ENCODE data around the gene MFAP4.
A peak's percentile ranks its signal among the peaks of the same experiment; 100 is the strongest.

The MFAP4 gene

DNA sequence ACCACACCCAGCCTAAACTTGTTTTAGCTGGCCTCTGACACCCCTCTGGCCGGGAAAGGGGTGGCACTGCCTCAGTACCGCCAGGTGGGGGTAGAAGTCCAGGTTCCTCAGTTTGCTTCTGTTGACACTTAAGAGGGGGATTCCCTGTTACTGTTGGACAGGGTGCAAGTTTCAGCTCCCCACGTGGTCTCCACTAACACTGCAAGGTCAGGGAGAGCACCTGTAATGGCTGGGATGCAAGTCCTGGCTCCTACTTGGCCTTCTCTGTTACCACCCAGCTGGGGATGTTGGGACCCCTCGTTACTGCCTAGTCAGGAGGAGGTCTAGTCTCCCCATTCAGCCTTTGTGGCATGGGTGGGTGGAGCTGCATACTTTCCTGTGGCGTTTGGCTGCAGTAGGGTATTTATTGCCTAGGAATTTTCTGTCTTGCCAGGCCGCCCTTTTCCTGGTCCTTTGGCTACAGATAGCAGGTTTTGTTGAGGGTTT, 10.6 kb upstream of the MFAP4 start:
- DNase-seq (ENCODE audit: low read depth, low spot score) = no peak

DNA sequence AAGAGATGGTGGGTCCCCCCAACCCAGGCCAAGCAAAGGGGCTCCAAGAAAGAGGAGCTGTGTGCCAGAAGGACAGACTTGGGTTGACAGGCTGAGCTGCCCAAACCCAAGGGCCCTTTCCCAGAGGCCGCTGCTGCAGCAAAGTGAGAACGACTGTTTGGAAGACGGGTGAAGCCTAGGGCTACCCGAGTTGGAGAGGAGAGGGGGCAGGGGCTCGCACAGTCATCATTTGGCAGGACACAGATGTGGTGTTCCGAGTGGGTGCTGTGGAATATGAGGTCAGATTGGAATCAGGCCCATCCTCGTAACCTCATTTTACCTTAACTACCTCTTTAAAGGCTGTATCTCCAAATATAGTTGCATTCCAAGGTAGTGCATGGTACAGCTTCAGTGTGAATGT, 5.3 kb upstream of the MFAP4 start:
- in situ Hi-C loops (cut with HindIII; ENCODE audit: low sequenced_read_pairs) = no loop called here
- no peak for DNase-seq (ENCODE audit: low read depth, low spot score)
- TF ChIP-seq, protein P1, sequence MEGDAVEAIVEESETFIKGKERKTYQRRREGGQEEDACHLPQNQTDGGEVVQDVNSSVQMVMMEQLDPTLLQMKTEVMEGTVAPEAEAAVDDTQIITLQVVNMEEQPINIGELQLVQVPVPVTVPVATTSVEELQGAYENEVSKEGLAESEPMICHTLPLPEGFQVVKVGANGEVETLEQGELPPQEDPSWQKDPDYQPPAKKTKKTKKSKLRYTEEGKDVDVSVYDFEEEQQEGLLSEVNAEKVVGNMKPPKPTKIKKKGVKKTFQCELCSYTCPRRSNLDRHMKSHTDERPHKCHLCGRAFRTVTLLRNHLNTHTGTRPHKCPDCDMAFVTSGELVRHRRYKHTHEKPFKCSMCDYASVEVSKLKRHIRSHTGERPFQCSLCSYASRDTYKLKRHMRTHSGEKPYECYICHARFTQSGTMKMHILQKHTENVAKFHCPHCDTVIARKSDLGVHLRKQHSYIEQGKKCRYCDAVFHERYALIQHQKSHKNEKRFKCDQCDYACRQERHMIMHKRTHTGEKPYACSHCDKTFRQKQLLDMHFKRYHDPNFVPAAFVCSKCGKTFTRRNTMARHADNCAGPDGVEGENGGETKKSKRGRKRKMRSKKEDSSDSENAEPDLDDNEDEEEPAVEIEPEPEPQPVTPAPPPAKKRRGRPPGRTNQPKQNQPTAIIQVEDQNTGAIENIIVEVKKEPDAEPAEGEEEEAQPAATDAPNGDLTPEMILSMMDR (IDR thresholded peaks at IDR 0.05; ENCODE audit: low read depth, low read length) = no peak
- no peak overlapping the region for H3K4me3 ChIP-seq (ENCODE audit: low read depth, low read length)

More for the DNA sequence above, 10.6 kb upstream of the MFAP4 start:
- H3K4me3 ChIP-seq (ENCODE audit: low read depth, low read length) = no peak overlapping the region
- TF ChIP-seq, protein P1 (IDR thresholded peaks at IDR 0.05; ENCODE audit: low read depth, low read length) = no peak
- in situ Hi-C loops (cut with HindIII; ENCODE audit: low sequenced_read_pairs) = no loop called here

GRCh38 chr17:19391432-19391831, 4.4 kb upstream of the MFAP4 start:
- DNase-seq (ENCODE audit: low read depth, low spot score) = no peak
- TF ChIP-seq, protein P1 (IDR thresholded peaks at IDR 0.05; ENCODE audit: low read depth, low read length) = no peak
- in situ Hi-C loops (cut with HindIII; ENCODE audit: low sequenced_read_pairs) = no loop called here
- no peak overlapping the region for H3K4me3 ChIP-seq (ENCODE audit: low read depth, low read length)

GRCh38 chr17:19390951-19391350, 4.0 kb upstream of the MFAP4 start:
- DNase-seq (ENCODE audit: low read depth, low spot score) = no peak
- in situ Hi-C loops (cut with HindIII; ENCODE audit: low sequenced_read_pairs) = no loop called here
- no peak overlapping the region for H3K4me3 ChIP-seq (ENCODE audit: low read depth, low read length)
- TF ChIP-seq, protein P1 (IDR thresholded peaks at IDR 0.05; ENCODE audit: low read depth, low read length) = no peak

DNA sequence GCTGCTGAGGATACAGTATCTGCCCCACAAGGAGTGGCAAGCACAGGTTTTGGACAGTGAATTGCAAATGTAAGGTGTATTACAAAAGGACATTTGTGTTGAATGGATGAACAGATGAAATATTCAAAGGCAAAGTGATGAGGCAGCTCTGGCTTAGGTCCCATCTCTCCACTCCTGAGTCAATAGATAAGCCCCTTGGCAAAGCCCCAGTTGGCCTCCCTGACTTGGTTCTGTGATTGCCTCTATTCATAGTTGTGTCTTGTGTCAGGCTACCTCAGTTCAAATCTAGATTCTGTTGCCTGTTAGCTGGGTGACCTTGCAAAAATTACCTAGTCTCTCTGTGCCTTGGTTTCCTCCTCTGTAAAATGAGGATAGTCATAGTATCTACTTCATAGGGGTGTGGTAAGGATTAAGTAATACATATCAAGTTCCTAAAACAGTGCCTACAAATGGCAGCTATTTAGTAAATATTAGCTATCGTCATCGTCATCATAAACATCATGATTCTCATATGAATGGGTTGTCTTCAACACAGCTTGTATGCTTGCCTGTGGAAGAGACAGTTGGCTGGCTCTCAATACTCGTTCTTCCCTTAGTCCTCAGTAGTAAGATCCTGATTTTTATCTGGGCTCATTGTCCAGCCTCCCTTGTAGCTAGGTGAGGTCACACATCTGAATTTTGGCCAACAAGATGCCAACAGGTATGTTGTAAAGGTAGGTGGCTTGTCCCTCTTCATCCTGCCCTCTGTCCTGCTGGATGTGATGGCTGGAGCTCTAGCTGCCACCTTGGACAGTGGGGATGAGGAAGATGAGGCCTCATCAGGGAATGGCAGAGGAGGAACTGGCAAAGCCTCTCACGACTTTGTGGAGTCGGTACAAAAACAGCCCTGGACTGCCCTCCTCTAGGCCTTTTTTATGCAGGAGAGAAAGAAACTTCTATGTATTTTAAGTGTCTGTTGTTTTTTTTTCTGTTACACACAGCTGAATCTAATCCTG, 2.1 kb upstream of the MFAP4 start:
- in situ Hi-C loops (cut with HindIII; ENCODE audit: low sequenced_read_pairs) = no loop called here
- H3K4me3 ChIP-seq (ENCODE audit: low read depth, low read length) = no peak overlapping the region
- DNase-seq (ENCODE audit: low read depth, low spot score) = no peak
- TF ChIP-seq, protein P1 (IDR thresholded peaks at IDR 0.05; ENCODE audit: low read depth, low read length) = no peak

- TF ChIP-seq, protein P1 (IDR thresholded peaks at IDR 0.05; ENCODE audit: low read depth, low read length) = no peak
- H3K4me3 ChIP-seq (ENCODE audit: low read depth, low read length) = no peak overlapping the region
- DNase-seq (ENCODE audit: low read depth, low spot score) = peak; percentile 86
- in situ Hi-C loops (cut with HindIII; ENCODE audit: low sequenced_read_pairs) = no loop called here
Measured at GRCh38 chr17:19387921-19388521, 1.0 kb upstream of the MFAP4 start.
